ENCODE results near the gene DLK1.

The DLK1 gene

DNA sequence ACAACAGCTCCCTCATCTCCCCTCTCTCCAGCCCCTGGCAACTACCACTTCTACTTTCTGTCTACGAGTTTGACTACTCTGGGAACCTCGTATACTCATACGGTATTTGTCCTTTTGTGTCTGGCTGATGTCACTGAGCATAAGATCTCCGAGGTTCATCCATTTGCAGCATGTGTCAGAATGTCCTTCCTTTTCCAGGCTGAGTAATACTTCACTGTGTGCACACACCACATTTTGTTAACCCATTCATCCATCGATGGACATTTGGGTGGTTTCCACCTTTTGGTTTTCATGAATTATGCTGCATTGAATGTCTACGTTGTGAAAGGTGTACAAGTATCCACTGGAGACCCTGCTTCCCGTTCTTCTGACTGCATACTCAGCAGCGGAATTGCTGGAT is 24.1 kb upstream of the DLK1 start:
- H3K79me1 ChIP-seq (replicated peaks; ENCODE audit: low read length, poor library complexity, severe bottlenecking): no peaks in the 10 kb centered on the region
- no peaks in the 10 kb centered on the region for H3K36me3 ChIP-seq (ENCODE audit: control insufficient read depth in 1 of 2, insufficient read depth in 2 of 2, low read depth in 1 of 2, low read length in 2 of 2)
- H3K27ac ChIP-seq (ENCODE audit: low read length, poor library complexity, severe bottlenecking): no peak overlapping the region
- no peak overlapping the region for H2AFZ ChIP-seq (ENCODE audit: low read depth, low read length)
- no peak overlapping the region for H2BK5ac ChIP-seq (ENCODE audit: low read depth, low read length, poor library complexity, severe bottlenecking)
- H3K14ac ChIP-seq (ENCODE audit: low read length in 2 of 2): no peak overlapping the region
- H4K91ac ChIP-seq (ENCODE audit: low read length): no peak overlapping the region
- no peak overlapping the region for H2BK15ac ChIP-seq (ENCODE audit: low read depth, poor library complexity, severe bottlenecking)
- H3K4me2 ChIP-seq (ENCODE audit: low read length, poor library complexity, severe bottlenecking): no peak overlapping the region
- WGBS: 90% methylated on average over 8 of the region's 8 CpGs
- H2BK12ac ChIP-seq (ENCODE audit: low read length in 2 of 2): no peak overlapping the region
- H3K9ac ChIP-seq (ENCODE audit: low read length): no peak overlapping the region
- H2BK120ac ChIP-seq (ENCODE audit: low read depth, low read length): no peak overlapping the region
- H2AK5ac ChIP-seq (ENCODE audit: low read length, severe bottlenecking): no peak overlapping the region
- no peak overlapping the region for H3K4me3 ChIP-seq (ENCODE audit: insufficient read depth in 1 of 2, low read depth in 1 of 2, low read length in 2 of 2)
- no peak overlapping the region for H3K4ac ChIP-seq (ENCODE audit: low read depth in 1 of 2, low read length in 2 of 2)
- H4K8ac ChIP-seq (ENCODE audit: low read length): no peak overlapping the region
- H3K18ac ChIP-seq (ENCODE audit: low read depth in 1 of 2, low read length in 2 of 2): no peak overlapping the region
- peaks cover 1% of the 10 kb centered on the region for H3K4me1 ChIP-seq (ENCODE audit: control insufficient read depth, insufficient read depth, low read depth, low read length)
- H3K23ac ChIP-seq (ENCODE audit: low read length in 2 of 2): no peak overlapping the region
- DNase-seq: no peak
- peaks cover 0 to 55% of the 10 kb centered on the region in 2 experiments for H3K27me3 ChIP-seq (ENCODE audit: control insufficient read depth in 1 of 2, insufficient read depth in 1 of 2, low read length in 2 of 2)
- H3K9me3 ChIP-seq (ENCODE audit: control insufficient read depth, low read length): no peaks in the 10 kb centered on the region

DNA sequence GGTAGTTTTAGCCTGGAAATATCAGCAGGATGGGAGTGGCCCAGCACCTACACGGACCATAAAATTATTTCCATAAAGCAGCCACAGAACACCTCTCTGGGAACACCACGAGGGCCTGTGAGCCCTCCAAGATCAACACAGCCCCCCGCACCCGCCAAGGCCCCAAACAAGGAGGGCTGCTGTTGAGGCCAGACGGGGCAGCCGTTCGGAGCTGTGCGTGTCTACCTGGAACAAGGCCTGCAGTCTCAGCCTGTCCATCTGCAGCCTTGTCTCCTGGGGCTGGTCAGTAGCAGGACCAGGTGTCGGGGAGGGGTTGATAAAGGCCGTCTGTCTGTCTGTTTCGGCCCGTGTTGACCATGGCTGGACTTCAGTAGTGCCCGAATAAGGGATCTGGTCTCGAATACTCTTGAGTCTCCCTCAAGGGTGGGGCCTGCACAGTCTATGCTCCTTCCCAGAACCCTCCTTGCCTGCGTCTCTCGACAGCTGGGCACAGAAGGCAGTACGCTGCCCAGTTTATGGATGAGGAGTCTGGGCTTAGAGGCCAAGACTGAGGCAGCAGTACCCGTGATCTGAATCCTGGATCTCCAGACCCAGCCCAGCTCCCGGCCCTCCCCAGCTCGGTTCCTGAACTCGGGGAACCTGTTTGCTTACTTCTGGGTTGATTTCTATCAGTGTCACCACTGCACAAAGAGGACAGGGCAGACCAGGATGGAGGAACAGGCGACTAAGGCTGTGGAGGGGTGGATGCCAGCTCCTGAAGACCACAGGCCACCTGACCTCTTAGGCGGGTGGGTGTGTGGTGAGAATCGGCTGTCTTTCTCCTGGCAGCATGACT is 23.1 kb upstream of the DLK1 start:
- H4K91ac ChIP-seq (ENCODE audit: low read length): no peak overlapping the region
- H3K14ac ChIP-seq (ENCODE audit: low read length in 2 of 2): no peak overlapping the region
- no peak overlapping the region for H4K8ac ChIP-seq (ENCODE audit: low read length)
- H2BK15ac ChIP-seq (ENCODE audit: low read depth, poor library complexity, severe bottlenecking): no peak overlapping the region
- WGBS: 97% methylated on average over 24 of the region's 24 CpGs
- H2AFZ ChIP-seq (ENCODE audit: low read depth, low read length): no peak overlapping the region
- H3K9me3 ChIP-seq (ENCODE audit: control insufficient read depth, low read length): no peaks in the 10 kb centered on the region
- H2BK5ac ChIP-seq (ENCODE audit: low read depth, low read length, poor library complexity, severe bottlenecking): no peak overlapping the region
- H3K79me1 ChIP-seq (replicated peaks; ENCODE audit: low read length, poor library complexity, severe bottlenecking): no peaks in the 10 kb centered on the region
- H3K27ac ChIP-seq (ENCODE audit: low read length, poor library complexity, severe bottlenecking): no peak overlapping the region
- no peaks in the 10 kb centered on the region for H3K36me3 ChIP-seq (ENCODE audit: control insufficient read depth in 1 of 2, insufficient read depth in 2 of 2, low read depth in 1 of 2, low read length in 2 of 2)
- no peak overlapping the region for H2BK120ac ChIP-seq (ENCODE audit: low read depth, low read length)
- H3K23ac ChIP-seq (ENCODE audit: low read length in 2 of 2): peak overlapping the region in 1 of 2 experiments; percentile 27
- DNase-seq: no peak
- no peak overlapping the region for H3K4ac ChIP-seq (ENCODE audit: low read depth in 1 of 2, low read length in 2 of 2)
- no peak overlapping the region for H3K4me2 ChIP-seq (ENCODE audit: low read length, poor library complexity, severe bottlenecking)
- H3K4me1 ChIP-seq (ENCODE audit: control insufficient read depth, insufficient read depth, low read depth, low read length): peaks cover 2% of the 10 kb centered on the region
- peaks cover 0 to 62% of the 10 kb centered on the region in 2 experiments for H3K27me3 ChIP-seq (ENCODE audit: control insufficient read depth in 1 of 2, insufficient read depth in 1 of 2, low read length in 2 of 2)
- no peak overlapping the region for H2BK12ac ChIP-seq (ENCODE audit: low read length in 2 of 2)
- no peak overlapping the region for H3K9ac ChIP-seq (ENCODE audit: low read length)
- H2AK5ac ChIP-seq (ENCODE audit: low read length, severe bottlenecking): no peak overlapping the region
- no peak overlapping the region for H3K4me3 ChIP-seq (ENCODE audit: insufficient read depth in 1 of 2, low read depth in 1 of 2, low read length in 2 of 2)
- no peak overlapping the region for H3K18ac ChIP-seq (ENCODE audit: low read depth in 1 of 2, low read length in 2 of 2)

GRCh38 chr14:100706200-100706599 is 20.5 kb upstream of the DLK1 start:
- Histone ChIP-seq H3K4me3 (ENCODE audit: insufficient read depth in 1 of 2, low read depth in 1 of 2, low read length in 2 of 2) (no peak overlapping the region), H2AFZ (ENCODE audit: low read depth, low read length) (no peak overlapping the region)
- 72% methylated on average over 13 of the region's 13 CpGs for WGBS

DNA sequence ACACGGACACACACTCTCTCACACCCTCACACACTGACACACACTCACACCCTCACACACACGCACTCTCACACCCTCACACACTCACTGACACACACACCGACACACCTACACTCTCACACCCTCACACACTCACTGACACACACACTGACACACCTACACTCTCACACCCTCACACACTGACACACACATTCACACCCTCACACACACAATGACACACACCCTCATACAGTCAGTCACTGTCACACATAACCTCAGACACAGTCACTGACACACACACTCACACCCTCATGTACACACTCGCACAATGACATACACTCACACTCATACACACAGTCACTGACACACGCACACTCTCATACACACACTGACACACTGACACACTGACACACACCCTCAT is 19.8 kb upstream of the DLK1 start:
- Histone ChIP-seq H3K9ac (ENCODE audit: low read length) (no peak overlapping the region), H3K14ac (ENCODE audit: low read length in 2 of 2) (peak overlapping the region in 1 of 2 experiments; percentile 73), H3K4me3 (ENCODE audit: insufficient read depth in 1 of 2, low read depth in 1 of 2, low read length in 2 of 2) (no peak overlapping the region), H4K8ac (ENCODE audit: low read length) (no peak overlapping the region), H3K27ac (ENCODE audit: low read length, poor library complexity, severe bottlenecking) (no peak overlapping the region), H2AK5ac (ENCODE audit: low read length, severe bottlenecking) (no peak overlapping the region), H2BK120ac (ENCODE audit: low read depth, low read length) (no peak overlapping the region), H3K18ac (ENCODE audit: low read depth in 1 of 2, low read length in 2 of 2) (peak overlapping the region in 1 of 2 experiments; percentile 70), H2BK5ac (ENCODE audit: low read depth, low read length, poor library complexity, severe bottlenecking) (no peak overlapping the region), H3K79me1 (replicated peaks; ENCODE audit: low read length, poor library complexity, severe bottlenecking) (no peaks in the 10 kb centered on the region), H2BK12ac (ENCODE audit: low read length in 2 of 2) (peak overlapping the region in 1 of 2 experiments; percentile 75), H4K91ac (ENCODE audit: low read length) (no peak overlapping the region), H3K4me2 (ENCODE audit: low read length, poor library complexity, severe bottlenecking) (no peak overlapping the region), H2BK15ac (ENCODE audit: low read depth, poor library complexity, severe bottlenecking) (no peak overlapping the region), H3K23ac (ENCODE audit: low read length in 2 of 2) (peak overlapping the region in 1 of 2 experiments; percentile 5), H3K4me1 (ENCODE audit: control insufficient read depth, insufficient read depth, low read depth, low read length) (peaks cover 14% of the 10 kb centered on the region), H2AFZ (ENCODE audit: low read depth, low read length) (no peak overlapping the region), H3K36me3 (ENCODE audit: control insufficient read depth in 1 of 2, insufficient read depth in 2 of 2, low read depth in 1 of 2, low read length in 2 of 2) (no peaks in the 10 kb centered on the region), H3K4ac (ENCODE audit: low read depth in 1 of 2, low read length in 2 of 2) (no peak overlapping the region), H3K9me3 (ENCODE audit: control insufficient read depth, low read length) (no peaks in the 10 kb centered on the region), H3K27me3 (ENCODE audit: control insufficient read depth in 1 of 2, insufficient read depth in 1 of 2, low read length in 2 of 2) (peaks cover 0 to 68% of the 10 kb centered on the region in 2 experiments)
- DNase-seq: no peak
- 84% methylated on average over 5 of the region's 5 CpGs for WGBS

More at GRCh38 chr14:100706200-100706599, 20.5 kb upstream of the DLK1 start:
- no peak overlapping the region for H2BK15ac ChIP-seq (ENCODE audit: low read depth, poor library complexity, severe bottlenecking)
- peak overlapping the region in 1 of 2 experiments; percentile 55 for H3K4ac ChIP-seq (ENCODE audit: low read depth in 1 of 2, low read length in 2 of 2)
- H3K18ac ChIP-seq (ENCODE audit: low read depth in 1 of 2, low read length in 2 of 2): peak overlapping the region in 1 of 2 experiments; percentile 70
- no peak overlapping the region for H2BK5ac ChIP-seq (ENCODE audit: low read depth, low read length, poor library complexity, severe bottlenecking)
- no peak overlapping the region for H2AK5ac ChIP-seq (ENCODE audit: low read length, severe bottlenecking)
- H2BK12ac ChIP-seq (ENCODE audit: low read length in 2 of 2): peak overlapping the region in 1 of 2 experiments; percentile 87
- H3K36me3 ChIP-seq (ENCODE audit: control insufficient read depth in 1 of 2, insufficient read depth in 2 of 2, low read depth in 1 of 2, low read length in 2 of 2): no peaks in the 10 kb centered on the region
- peak overlapping the region; percentile 63 for H4K91ac ChIP-seq (ENCODE audit: low read length)
- no peaks in the 10 kb centered on the region for H3K9me3 ChIP-seq (ENCODE audit: control insufficient read depth, low read length)
- no peak overlapping the region for H3K14ac ChIP-seq (ENCODE audit: low read length in 2 of 2)
- H3K4me2 ChIP-seq (ENCODE audit: low read length, poor library complexity, severe bottlenecking): no peak overlapping the region
- H3K27ac ChIP-seq (ENCODE audit: low read length, poor library complexity, severe bottlenecking): no peak overlapping the region
- H3K27me3 ChIP-seq (ENCODE audit: control insufficient read depth in 1 of 2, insufficient read depth in 1 of 2, low read length in 2 of 2): peaks cover 0 to 68% of the 10 kb centered on the region in 2 experiments
- no peaks in the 10 kb centered on the region for H3K79me1 ChIP-seq (replicated peaks; ENCODE audit: low read length, poor library complexity, severe bottlenecking)
- H3K4me1 ChIP-seq (ENCODE audit: control insufficient read depth, insufficient read depth, low read depth, low read length): peaks cover 14% of the 10 kb centered on the region
- no peak for DNase-seq
- H3K23ac ChIP-seq (ENCODE audit: low read length in 2 of 2): no peak overlapping the region
- H3K9ac ChIP-seq (ENCODE audit: low read length): no peak overlapping the region
- H2BK120ac ChIP-seq (ENCODE audit: low read depth, low read length): no peak overlapping the region
- no peak overlapping the region for H4K8ac ChIP-seq (ENCODE audit: low read length)

All from mesenchymal stem cell (in vitro differentiated cells and primary cell).